GM12892 (cell line): Measurements from ENCODE around the gene MDH1.
"Not testable (repeated sequence)": the region's sequence is repeated elsewhere in the genome, so short reads cannot be mapped to it uniquely, and the experiment has no call there.

Source experiments
- DNase-seq: peaks from one replicate; pipeline ENCODE4 v3.0.0; 2011; ENCODE audit not compliant: insufficient read length
- FAIRE-seq: peaks from 2 replicates; lab custom pipeline; 2011; peaks lifted over from hg19 to GRCh38; lab: Jason Lieb, UNC
- POLR2A ChIP-seq: IDR thresholded peaks from 2 replicates; pipeline ENCODE4 v1.6.1; 2011; ENCODE audit warnings: low read depth, low read length, control low read depth
- POLR2AphosphoS5 ChIP-seq: IDR thresholded peaks from 2 replicates; pipeline ENCODE4 v1.6.1; 2011; ENCODE audit warnings: low read depth, low read length, control low read depth
- TAF1 ChIP-seq: IDR thresholded peaks from 2 replicates; pipeline ENCODE4 v1.6.1; 2011; ENCODE audit warnings: low read depth, mild to moderate bottlenecking, control low read depth, low read length, borderline replicate concordance

The MDH1 gene

DNA sequence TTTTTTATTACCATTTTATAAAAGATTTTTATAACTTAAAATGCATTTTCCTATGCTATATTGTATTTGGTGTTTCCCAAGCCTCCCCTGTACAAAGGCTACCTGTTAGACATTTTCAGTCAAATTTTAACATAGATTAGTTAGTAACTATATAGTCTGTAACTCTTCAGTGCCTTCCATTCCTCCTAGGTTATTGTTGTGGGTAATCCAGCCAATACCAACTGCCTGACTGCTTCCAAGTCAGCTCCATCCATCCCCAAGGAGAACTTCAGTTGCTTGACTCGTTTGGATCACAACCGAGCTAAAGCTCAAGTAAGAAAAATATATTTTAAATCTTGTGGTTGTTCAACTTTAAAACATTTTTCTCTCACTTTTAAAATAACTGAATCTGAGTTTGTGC, 10.2 kb downstream of the MDH1 start:
- no peak for FAIRE-seq
- DNase-seq, result no peak
- no peak for TF ChIP-seq TAF1
- TF ChIP-seq POLR2AphosphoS5, result no peak
- TF ChIP-seq POLR2A, result no peak

DNA sequence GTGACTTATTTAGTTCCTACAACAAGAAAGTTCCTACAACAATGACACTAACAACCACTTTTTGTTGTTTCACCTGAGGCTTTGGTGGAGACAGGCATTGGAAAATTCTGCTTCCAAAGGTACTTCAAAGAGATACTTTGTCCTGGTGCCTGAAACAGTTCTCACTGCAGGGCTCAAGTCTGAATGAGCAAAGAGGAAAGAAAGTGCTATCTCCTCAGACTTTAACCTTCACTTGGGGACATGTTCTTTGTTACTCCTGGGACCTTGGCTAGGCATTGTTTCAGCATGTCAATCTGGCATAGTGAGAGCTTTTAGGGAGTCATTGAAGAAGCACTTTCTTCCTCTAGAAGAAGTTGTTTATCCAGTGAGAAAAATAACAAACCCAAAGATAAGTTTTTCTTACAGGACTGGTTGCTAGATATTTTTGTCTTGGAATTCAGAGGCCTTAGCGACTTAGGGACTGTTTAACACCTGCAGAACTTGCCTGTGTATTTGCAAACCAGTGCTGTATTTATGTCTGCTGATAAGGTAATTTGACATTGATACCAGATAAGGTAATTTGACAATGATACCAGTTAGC, 12.2 kb downstream of the MDH1 start:
- FAIRE-seq, result no peak
- no peak for TF ChIP-seq POLR2AphosphoS5
- no peak for TF ChIP-seq POLR2A
- no peak for TF ChIP-seq TAF1
- no peak for DNase-seq

DNA sequence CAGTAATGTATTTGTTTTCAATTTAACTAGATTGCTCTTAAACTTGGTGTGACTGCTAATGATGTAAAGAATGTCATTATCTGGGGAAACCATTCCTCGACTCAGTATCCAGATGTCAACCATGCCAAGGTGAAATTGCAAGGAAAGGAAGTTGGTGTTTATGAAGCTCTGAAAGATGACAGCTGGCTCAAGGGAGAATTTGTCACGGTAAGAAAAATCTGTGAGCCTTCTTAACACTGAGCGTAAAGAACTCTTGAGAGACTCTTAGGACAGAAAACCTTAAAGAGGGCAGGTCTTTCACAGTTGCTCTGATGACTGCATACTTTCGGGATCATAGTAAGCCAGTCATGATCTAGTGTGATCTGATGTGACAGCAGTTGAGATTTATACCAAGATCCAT, 15.9 kb downstream of the MDH1 start:
- DNase-seq (no peak), FAIRE-seq (no peak)
- no peak for TF ChIP-seq POLR2A
- no peak for TF ChIP-seq POLR2AphosphoS5
- TF ChIP-seq TAF1, result no peak

DNA sequence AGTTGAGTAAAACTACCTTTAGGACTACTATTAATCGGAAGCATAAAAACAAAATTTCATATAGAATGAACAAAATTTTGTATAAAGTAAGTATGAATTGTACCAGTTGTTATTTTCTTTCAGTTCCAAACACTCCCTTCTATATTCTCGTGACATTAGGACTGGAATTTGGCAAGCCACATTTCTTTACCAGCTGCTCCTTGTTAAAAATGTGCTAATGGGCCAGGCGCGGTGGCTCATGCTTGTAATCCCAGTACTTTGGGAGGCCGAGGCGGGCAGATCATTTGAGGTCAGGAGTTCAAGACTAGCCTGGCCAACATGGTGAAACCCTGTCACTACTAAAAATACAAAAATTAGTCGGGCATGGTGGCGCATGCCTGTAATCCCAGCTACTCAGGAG, 20.1 kb downstream of the MDH1 start:
- DNase-seq, FAIRE-seq: not testable (repeated sequence)

DNA sequence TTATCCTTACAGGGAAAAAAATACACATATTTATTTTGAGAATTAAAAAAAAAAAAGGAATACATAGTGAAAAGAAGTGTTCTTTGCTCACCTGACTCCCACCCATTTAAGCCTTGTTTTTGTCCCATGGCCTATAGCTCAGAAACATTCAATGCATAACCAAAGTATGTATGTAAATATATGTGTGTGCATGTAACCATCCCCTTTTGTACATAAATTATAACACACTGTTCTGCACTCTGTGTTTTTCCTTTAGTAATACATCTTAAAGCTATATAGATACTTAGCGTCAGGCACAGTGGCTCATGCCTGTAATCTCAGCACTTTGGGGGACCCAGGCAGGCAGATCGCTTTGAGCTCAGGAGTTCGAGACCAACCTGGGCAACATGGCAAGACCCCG, 21.8 kb downstream of the MDH1 start:
- FAIRE-seq (no peak), DNase-seq (no peak)
- TF ChIP-seq POLR2A, result no peak
- TF ChIP-seq TAF1, result no peak
- no peak for TF ChIP-seq POLR2AphosphoS5

DNA sequence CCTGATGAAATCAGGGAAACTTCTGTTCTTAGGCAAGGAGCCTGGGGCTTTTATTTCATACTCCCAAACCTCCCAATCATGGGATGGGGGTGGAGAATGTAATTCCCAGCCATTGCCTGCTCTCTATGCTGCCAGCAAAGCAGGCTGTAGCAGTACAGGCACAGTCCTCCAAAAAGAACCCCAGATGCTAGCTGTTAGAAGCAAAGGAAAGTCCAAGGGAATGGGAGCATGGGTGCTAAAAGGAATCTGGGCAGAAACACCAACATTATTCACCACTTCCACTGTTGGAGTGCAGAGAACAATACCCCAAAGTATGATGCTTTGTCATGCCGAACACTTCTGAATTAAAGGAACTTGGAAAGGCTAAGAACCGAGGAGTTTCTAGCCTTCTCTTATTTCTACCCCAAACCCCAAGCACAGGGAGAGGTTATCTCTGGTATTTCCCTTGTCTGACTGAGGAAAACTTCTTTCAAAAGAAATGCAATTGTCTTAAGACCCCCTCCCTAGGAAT, 24.7 kb downstream of the MDH1 start:
- DNase-seq (no peak), FAIRE-seq (no peak)
- TF ChIP-seq POLR2A (no peak), POLR2AphosphoS5 (no peak), TAF1 (no peak)

DNA sequence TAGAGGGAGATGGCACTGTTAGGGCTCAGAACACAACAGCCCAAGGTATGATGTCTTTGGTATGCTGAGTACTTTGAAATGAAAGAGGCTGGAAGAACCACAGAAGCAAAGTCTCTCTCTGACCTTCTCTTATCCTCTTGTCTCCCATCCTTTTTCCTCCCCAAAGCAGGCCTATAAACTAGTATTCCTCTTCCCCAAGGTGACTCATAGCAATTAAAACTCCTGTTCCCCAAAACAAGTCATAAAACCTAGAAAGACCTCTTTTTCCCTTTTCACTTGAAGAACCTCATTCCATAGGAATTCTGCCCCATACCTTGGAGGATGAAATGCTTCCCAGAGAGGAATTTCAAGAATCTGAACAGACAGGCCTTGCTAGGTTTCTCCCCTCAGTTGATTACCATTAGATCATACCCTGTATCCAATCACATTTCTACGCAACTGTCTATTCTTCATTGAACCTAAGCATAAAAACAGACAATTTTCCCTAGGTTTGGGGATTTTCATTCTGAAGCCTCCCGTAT, 25.7 kb downstream of the MDH1 start:
- no peak for DNase-seq
- no peak for FAIRE-seq
- TF ChIP-seq POLR2A (no peak), TAF1 (no peak), POLR2AphosphoS5 (no peak)

DNA sequence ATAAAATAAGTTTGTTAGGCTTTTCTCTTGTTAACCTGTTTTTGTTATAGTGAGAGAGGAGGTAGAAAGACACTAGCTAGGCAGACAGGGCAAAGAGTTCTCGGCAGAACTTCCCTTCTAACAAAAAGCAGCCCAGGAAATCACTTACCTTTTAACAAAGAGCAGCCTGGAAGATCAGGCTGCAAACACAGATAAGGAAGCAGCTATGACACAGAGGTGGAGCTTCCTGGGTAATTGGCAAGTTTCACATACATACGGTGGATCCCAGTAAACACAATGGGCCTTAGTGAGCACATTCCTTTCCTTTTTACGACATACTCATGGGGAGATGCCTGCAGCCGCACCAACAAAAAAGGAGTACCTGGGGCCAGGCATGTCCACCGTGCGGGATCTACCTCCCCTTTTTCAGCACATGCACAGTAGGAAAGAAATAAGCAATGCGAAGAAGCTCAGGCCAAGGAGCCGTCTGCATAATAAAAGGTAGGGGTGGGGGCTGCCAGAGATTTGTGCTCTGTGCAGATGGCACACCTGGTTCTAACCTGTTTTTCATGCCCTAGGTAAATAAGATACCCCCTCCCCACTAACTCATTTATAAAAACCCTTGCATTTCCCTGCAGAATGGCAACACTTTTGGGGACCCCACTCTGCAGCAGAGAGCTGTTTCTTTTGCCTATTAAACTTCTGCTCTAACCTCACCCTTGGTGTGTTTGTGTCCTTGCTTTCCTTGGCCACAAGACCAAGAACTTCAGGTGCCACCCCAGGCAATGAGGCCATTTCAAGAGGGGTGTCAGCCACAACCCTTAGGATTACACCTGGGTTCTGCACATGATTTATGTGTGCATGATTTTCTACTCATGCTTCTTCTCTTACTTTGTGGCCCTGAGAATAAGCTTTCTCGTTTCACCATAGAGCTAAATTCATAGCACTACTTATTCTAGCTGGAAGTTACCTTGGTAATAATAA, 26.5 kb downstream of the MDH1 start:
- TF ChIP-seq POLR2A (no peak), TAF1 (no peak), POLR2AphosphoS5 (no peak)
- DNase-seq (no peak), FAIRE-seq (no peak)

DNA sequence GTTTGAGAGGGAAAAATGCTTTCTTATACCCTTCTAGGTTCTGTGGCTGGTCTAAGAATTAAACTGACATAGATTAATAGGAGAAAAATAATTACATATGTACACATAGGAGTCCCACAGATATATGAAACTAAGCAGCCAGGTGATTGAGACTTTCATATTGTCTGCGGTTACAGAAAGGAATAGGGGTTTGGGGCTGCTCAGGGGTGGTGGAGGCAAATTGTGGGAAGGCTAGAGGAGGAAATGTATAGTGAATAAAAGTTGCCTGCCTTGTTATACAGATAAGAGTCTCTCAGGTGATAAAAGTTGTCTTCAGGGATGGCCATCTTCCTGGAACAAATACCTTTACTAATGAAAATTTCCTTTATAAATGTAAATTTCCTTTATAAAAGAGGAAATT, 28.6 kb downstream of the MDH1 start:
- TF ChIP-seq TAF1 (no peak), POLR2AphosphoS5 (no peak), POLR2A (no peak)
- FAIRE-seq (no peak), DNase-seq (no peak)

DNA sequence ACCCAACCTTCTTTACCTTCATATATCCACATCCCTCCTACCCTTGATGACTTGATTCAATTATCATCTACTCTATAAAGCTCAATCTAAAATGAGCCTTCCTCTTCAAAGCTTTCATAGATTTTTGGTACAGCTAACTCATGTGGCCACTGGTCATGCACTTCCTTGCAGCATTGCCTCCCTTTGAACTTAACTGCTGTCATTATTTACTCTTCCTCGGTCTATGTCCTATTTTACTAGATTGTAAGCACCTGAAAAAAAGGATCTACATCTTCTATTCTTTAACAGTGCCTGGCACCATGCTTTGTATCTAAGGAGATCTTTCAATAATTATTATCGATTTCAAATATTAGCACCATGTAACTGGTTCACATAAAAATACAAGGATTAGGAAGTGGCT, 30.6 kb downstream of the MDH1 start:
- FAIRE-seq (no peak), DNase-seq (no peak)
- no peak for TF ChIP-seq TAF1

DNA sequence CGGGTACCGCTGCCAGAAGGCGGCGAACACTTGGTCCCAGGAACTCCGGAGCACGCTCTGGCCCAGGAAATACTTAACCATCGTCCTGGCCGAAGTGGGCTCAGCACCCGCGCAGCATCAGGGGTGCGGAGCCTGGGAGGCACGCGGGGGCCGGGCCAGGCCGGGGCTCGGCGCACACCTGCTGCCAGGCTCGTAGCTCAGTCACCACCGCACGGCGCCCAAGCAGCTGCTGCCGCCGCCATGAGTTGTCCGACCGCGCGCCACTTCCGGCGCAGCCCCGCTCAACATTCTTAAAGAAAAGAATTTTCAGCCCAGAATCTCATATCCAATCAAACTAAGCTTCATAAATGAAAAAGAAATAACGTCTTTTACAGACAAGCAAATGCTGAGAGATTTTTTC, 34.0 kb downstream of the MDH1 start:
- FAIRE-seq (no peak), DNase-seq (no peak)
- TF ChIP-seq POLR2A, result no peak
- no peak for TF ChIP-seq POLR2AphosphoS5
- no peak for TF ChIP-seq TAF1

DNA sequence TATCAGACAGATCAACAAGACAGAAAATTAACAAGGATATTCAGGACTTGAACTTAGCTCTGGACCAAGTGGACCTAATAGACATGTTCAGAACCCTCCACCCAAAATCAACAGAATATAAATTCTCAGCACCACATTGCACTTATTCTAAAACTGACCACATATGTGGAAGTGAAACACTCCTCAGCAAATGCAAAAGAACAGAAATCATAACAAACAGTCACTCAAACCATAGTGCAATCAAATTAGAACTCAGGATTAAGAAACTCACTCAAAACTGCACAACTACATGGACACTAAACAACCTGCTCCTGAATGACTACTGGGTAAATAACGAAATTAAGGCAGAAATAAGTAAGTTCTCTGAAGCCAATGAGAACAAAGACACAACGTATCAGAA, 35.0 kb downstream of the MDH1 start:
- DNase-seq, FAIRE-seq: not testable (repeated sequence)
